Jurkat, Clone E6-1 (cell line): Measurements from ENCODE around the gene ALDH9A1.
"Not testable (repeated sequence)": the region's sequence is repeated elsewhere in the genome, so short reads cannot be mapped to it uniquely, and the experiment has no call there.

Source experiments
- DNase-seq: peaks from one replicate; pipeline ENCODE4 v3.0.0-alpha.2; 2011; ENCODE audit warnings: low read depth, low spot score
- H3K4me3 ChIP-seq: 2 replicates; pipeline ENCODE4 v1.5.1; 2011; ENCODE audit warnings: mild to moderate bottlenecking, low read length, control low read depth, moderate library complexity

ALDH9A1 gene

GRCh38 chr1:165696625-165697100, 1.7 kb downstream of the ALDH9A1 start:
- H3K4me3 ChIP-seq: no peak overlapping the region
- DNase-seq: no peak

- no peak for DNase-seq
- H3K4me3 ChIP-seq: no peak overlapping the region
Measured at GRCh38 chr1:165695031-165695430, 3.3 kb downstream of the ALDH9A1 start.

- DNase-seq: no peak
Measured at GRCh38 chr1:165688046-165688445, 10.3 kb downstream of the ALDH9A1 start.

DNA sequence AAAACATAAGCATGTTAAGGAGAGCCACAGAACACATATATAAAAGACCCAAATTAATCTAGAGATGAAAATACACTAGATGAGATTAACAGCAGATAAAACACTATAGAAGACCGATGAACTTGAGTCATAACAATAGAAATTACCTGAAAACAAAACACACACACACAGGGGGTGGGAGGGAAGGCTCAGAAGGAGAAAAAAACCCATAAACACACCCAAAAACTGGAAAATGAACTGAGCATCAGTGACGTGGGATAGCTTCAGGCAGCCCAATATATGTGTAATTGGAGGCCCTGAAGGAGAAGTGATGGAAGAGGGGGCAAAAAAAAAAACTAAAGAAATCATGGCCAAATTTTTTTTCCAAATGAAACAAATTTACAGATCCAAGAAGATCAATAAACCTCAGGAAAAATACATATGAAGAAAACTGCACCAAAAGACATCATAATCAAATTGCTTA, 11.4 kb downstream of the ALDH9A1 start:
- DNase-seq: no peak
- H3K4me3 ChIP-seq: no peak overlapping the region

More at GRCh38 chr1:165688046-165688445, 10.3 kb downstream of the ALDH9A1 start:
- no peak overlapping the region for H3K4me3 ChIP-seq

DNA sequence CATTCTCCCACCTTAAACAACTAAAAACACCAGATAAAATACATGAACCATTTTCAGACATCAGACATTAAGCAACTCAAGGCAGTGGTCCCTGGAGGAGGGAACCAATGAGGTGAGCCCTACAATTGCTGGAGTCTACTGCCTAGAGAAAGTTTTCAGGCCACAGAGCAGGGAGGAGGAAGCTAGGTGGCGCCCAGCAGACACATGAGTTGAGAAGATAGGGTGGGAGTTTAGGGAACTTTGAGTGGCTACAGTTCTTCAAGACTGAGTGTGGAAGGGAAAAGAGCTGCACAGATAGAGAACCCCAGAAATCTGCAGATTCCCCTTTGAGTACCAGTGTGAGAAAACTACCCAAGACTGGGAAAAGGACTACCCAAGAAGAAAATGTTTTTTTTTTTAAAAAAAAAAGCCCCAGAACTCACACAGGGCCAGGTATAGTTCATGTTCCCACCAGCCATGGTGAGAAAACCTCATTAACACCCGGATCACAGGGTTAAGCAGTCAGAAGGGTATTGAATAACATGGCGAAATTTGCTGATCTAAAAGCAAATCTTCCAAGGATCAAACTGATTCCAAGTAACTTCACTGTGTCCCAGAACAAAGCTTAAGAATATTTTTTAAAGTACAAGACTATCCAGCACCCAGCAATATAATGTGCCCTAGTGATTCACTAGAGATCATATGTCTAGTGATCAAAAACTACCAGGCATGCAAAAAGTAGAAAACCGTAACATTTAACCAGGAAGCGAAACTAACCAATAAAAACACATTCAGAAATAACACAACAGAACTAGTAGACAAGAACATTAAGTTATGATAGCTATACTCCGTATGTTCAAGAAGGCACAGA, 12.0 kb downstream of the ALDH9A1 start:
- no peak overlapping the region for H3K4me3 ChIP-seq
- DNase-seq: peak; percentile 11

DNA sequence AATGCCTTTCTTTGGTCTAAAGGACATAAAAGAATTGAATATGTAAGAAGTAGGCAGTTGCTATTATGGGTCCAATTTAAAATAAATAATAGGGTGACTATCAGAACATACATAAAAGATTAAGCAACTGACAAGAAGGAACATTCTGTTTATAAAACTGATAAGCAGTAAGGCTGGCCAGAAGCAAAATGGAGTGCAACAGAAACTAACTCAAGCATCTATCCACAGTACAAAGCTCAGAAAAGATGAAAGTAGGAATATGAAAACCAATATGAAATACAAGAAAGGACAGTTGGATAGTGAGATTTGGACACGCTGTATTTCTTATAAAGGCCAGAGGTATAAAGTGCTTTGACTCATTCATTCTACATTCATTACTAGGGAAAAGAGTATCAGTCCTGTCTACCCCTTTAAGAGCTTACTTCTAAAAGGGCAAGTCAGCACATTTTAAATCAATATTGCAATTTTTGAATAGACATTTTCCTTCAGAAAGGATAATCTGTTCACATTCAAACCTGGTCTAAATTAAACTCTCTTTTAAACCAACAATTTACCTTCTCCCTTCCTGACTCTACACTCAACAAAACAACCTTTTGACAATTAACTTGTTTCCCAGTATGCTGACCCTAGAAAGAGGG, 14.4 kb downstream of the ALDH9A1 start:
- no peak for DNase-seq
- no peak overlapping the region for H3K4me3 ChIP-seq

DNA sequence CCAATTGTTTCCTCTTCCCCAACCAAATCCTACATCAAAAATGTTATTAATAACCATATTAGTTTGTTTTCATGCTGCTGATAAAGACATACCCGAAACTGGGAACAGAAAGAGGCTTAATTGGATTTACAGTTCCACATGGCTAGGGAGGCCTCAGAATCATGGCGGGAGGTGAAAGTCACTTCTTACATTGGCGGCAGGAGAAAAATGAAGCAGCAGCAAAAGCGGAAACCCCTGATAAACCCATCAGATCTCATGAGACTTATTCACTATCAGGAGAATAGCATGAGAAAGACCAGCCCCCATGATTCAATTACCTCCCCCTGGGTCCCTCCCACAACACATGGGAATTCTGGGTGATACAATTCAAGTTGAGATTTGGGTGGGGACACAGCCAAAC, 17.6 kb downstream of the ALDH9A1 start:
- not testable (repeated sequence) for DNase-seq, H3K4me3 ChIP-seq

DNA sequence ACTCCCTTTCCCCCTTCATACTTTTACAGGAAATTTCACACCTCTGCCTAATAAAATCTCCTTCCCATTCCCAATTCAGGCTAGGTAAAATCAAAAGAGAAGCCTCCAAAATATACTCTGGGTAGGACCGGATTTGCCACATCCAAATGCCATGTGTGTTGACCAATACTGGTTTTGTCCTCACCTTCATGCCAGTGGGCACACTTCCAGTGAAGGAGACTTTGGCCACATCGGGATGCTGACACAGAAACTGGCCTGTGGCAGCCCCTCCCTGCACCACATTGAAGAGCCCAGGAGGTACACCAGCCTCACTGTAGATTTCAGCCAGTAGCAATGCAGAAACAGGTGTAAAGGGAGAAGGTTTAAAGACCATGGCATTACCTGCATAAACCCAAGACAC, 18.1 kb downstream of the ALDH9A1 start:
- no peak overlapping the region for H3K4me3 ChIP-seq
- no peak for DNase-seq

- H3K4me3 ChIP-seq: no peak overlapping the region
- no peak for DNase-seq
Measured at GRCh38 chr1:165679282-165680036, 18.9 kb downstream of the ALDH9A1 start.

DNA sequence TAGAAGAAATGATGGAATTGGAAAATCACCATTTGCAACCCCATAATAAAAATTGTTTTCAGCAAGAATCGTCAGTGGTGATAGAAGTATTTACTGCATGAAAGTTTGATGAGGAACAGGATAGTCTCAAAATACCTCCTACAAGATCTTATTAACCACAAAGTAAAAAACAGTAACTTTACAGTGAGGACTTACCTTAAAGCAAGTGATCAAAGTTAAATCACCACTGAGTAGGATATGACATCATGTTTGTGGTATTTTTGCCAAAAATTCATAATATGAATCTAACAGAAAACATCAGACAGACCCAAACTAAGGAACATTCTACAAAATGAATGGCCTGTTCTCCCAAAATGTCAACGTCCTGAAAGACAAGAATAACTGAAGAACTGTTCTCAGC, 19.9 kb downstream of the ALDH9A1 start:
- no peak overlapping the region for H3K4me3 ChIP-seq
- DNase-seq: peak; percentile 25

DNA sequence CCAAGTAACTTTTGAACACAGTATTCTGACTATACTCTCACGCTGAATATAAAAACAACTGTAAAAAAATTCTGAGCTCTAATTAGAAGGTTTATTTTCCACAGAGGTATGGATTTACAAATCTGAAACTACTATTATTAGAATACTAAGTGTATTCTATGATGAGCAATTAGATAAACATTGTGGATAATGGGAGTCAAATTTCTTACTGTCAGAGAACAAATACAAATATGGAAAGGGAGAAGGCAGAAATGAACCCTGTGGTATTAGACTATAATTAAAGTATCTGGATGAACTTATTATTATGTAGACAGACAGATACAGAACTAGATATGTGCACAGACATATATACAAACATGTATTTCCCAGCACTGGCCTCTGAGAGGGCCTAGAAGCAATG, 22.6 kb downstream of the ALDH9A1 start:
- DNase-seq: no peak

GRCh38 chr1:165674599-165674998, 23.8 kb downstream of the ALDH9A1 start:
- DNase-seq: no peak
- no peak overlapping the region for H3K4me3 ChIP-seq

More for the DNA sequence above, 22.6 kb downstream of the ALDH9A1 start:
- H3K4me3 ChIP-seq: no peak overlapping the region

DNA sequence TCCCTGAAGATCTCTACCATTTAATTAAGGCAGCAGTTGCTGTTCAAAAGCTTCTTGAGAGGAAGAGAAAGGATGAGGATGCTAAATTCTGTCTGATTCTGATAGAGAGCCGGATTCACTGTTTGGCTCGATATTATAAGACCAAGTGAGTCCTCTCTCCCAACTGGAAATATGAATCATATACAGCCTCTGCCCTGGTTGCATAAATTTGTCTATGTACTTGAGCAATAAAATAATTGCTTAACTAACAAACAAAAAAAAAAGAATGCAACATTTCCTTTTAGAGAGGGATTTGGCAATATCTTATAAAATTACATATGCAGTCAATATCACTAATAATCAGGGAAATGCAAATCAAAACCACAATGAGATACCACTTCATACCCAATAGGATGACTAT, 26.8 kb downstream of the ALDH9A1 start:
- H3K4me3 ChIP-seq: no peak overlapping the region
- no peak for DNase-seq

GRCh38 chr1:165668184-165668583, 30.2 kb downstream of the ALDH9A1 start:
- H3K4me3 ChIP-seq: no peak overlapping the region
- DNase-seq: no peak

- DNase-seq: no peak
- no peak overlapping the region for H3K4me3 ChIP-seq
Measured at GRCh38 chr1:165666152-165666825, 32.1 kb downstream of the ALDH9A1 start.

DNA sequence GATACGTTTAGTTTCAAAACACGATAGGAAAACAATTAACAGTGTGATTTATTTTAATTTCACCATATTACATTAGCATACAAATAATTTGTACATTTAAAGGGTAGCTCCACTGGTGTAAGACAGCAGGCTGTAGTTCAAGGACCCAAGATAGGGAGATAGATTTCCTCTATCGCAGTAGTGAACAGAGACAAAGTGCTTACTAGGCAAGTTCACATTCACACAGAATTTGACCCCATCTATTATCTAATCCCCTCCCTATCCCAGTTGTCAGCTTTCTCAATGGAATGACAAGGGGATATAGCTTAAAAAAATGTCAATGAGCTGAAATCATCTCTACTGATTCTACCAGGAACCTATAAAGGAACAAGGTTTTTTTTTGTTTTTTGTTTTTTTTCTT, 36.2 kb downstream of the ALDH9A1 start:
- no peak for DNase-seq
- H3K4me3 ChIP-seq: no peak overlapping the region

- DNase-seq: no peak
- H3K4me3 ChIP-seq: no peak overlapping the region
Measured at GRCh38 chr1:165661703-165662102, 36.7 kb downstream of the ALDH9A1 start.

- no peak overlapping the region for H3K4me3 ChIP-seq
- no peak for DNase-seq
Measured at GRCh38 chr1:165659581-165659895, 38.8 kb downstream of the ALDH9A1 start.
